ENCODE measurements around the gene FGF18.
A peak's percentile ranks its signal among the peaks of the same experiment; 100 is the strongest.

Gene FGF18

GRCh38 chr5:171445644-171446516, 26.4 kb downstream of the FGF18 start:
- DNase-seq = no peak

GRCh38 chr5:171447226-171447625, 27.8 kb downstream of the FGF18 start:
- DNase-seq = no peak

GRCh38 chr5:171449426-171449825, 30.0 kb downstream of the FGF18 start:
- DNase-seq = no peak

- DNase-seq = no peak
Observed at GRCh38 chr5:171450423-171451331, 31.2 kb downstream of the FGF18 start.

GRCh38 chr5:171451421-171451820, 32.0 kb downstream of the FGF18 start:
- DNase-seq = no peak

GRCh38 chr5:171453056-171453725, 33.7 kb downstream of the FGF18 start:
- DNase-seq = no peak

- no peak for DNase-seq
Observed at GRCh38 chr5:171453988-171454387, 34.5 kb downstream of the FGF18 start.

- DNase-seq = no peak
Observed at GRCh38 chr5:171454549-171454948, 35.1 kb downstream of the FGF18 start.

- DNase-seq = no peak
Observed at GRCh38 chr5:171455522-171455921, 36.1 kb downstream of the FGF18 start.

- no peak for DNase-seq
Observed at GRCh38 chr5:171457208-171457981, 37.9 kb downstream of the FGF18 start.

- no peak for DNase-seq
Observed at GRCh38 chr5:171459839-171460238, 40.4 kb downstream of the FGF18 start.

- DNase-seq = no peak
Observed at GRCh38 chr5:171462136-171462927, 42.9 kb downstream of the FGF18 start.

GRCh38 chr5:171462928-171463861, 43.7 kb downstream of the FGF18 start:
- no peak for DNase-seq

- no peak for DNase-seq
Observed at GRCh38 chr5:171463862-171464229, 44.4 kb downstream of the FGF18 start.

GRCh38 chr5:171464829-171465228, 45.4 kb downstream of the FGF18 start:
- DNase-seq = no peak

- no peak for DNase-seq
Observed at GRCh38 chr5:171467107-171467506, 47.7 kb downstream of the FGF18 start.

GRCh38 chr5:171469326-171469725, 49.9 kb downstream of the FGF18 start:
- DNase-seq = peak; percentile 99

GRCh38 chr5:171470420-171470819, 51.0 kb downstream of the FGF18 start:
- no peak for DNase-seq

GRCh38 chr5:171474230-171474813, 54.9 kb downstream of the FGF18 start:
- no peak for DNase-seq

- no peak for DNase-seq
Observed at GRCh38 chr5:171475596-171475995, 56.1 kb downstream of the FGF18 start.
